ENCODE results near the gene PIGK. TPM values are rescaled to one million over a fixed set of nuclear protein-coding genes. Genes with fewer than 3 reads are reported as not detected.
"Not testable (repeated sequence)": the region's sequence is repeated elsewhere in the genome, so short reads cannot be mapped to it uniquely, and the experiment has no call there.

PIGK gene
- total RNA-seq, 1 donor from 2014 or later: 17.4 TPM

- H3K4me3 ChIP-seq (ENCODE audit: low read depth, low read length): no peak overlapping the region
- H3K36me3 ChIP-seq (ENCODE audit: control insufficient read depth, insufficient read depth, low read length): no peaks in the 10 kb centered on the region
- TF ChIP-seq CTCF (IDR thresholded peaks at IDR 0.05; ENCODE audit: insufficient read depth, low read length, severe bottlenecking): no peak
- H3K27me3 ChIP-seq (ENCODE audit: control insufficient read depth, insufficient read depth, low read length): no peaks in the 10 kb centered on the region
- FAIRE-seq (no peak), DNase-seq (ENCODE audit: low read depth) (no peak)
These were observed 48.5 kb downstream of the PIGK start for GRCh38 chr1:77170687-77171086.

- no peak for FAIRE-seq
- H3K36me3 ChIP-seq (ENCODE audit: control insufficient read depth, insufficient read depth, low read length): no peaks in the 10 kb centered on the region
- no peak for DNase-seq (ENCODE audit: low read depth)
These were observed 50.9 kb downstream of the PIGK start for GRCh38 chr1:77168358-77168757.

GRCh38 chr1:77164434-77164944 is 54.7 kb downstream of the PIGK start:
- FAIRE-seq (no peak), DNase-seq (ENCODE audit: low read depth) (no peak)
- TF ChIP-seq CTCF (IDR thresholded peaks at IDR 0.05; ENCODE audit: insufficient read depth, low read length, severe bottlenecking): no peak
- Histone ChIP-seq H3K27me3 (ENCODE audit: control insufficient read depth, insufficient read depth, low read length) (no peaks in the 10 kb centered on the region), H3K4me3 (ENCODE audit: low read depth, low read length) (no peak overlapping the region), H3K36me3 (ENCODE audit: control insufficient read depth, insufficient read depth, low read length) (no peaks in the 10 kb centered on the region)

More at GRCh38 chr1:77168358-77168757, 50.9 kb downstream of the PIGK start:
- no peak for TF ChIP-seq CTCF (IDR thresholded peaks at IDR 0.05; ENCODE audit: insufficient read depth, low read length, severe bottlenecking)
- no peak overlapping the region for H3K4me3 ChIP-seq (ENCODE audit: low read depth, low read length)
- H3K27me3 ChIP-seq (ENCODE audit: control insufficient read depth, insufficient read depth, low read length): no peaks in the 10 kb centered on the region

- not testable (repeated sequence) for FAIRE-seq; H3K4me3 ChIP-seq (ENCODE audit: low read depth, low read length); H3K27me3 ChIP-seq (ENCODE audit: control insufficient read depth, insufficient read depth, low read length); DNase-seq (ENCODE audit: low read depth); H3K36me3 ChIP-seq (ENCODE audit: control insufficient read depth, insufficient read depth, low read length)
These were observed 59.5 kb downstream of the PIGK start for GRCh38 chr1:77159706-77160105.

GRCh38 chr1:77156214-77156613 is 63.0 kb downstream of the PIGK start:
- H3K27me3 ChIP-seq (ENCODE audit: control insufficient read depth, insufficient read depth, low read length): no peaks in the 10 kb centered on the region
- no peak for FAIRE-seq

GRCh38 chr1:77146270-77146669 is 73.0 kb downstream of the PIGK start:
- no peak for TF ChIP-seq CTCF (IDR thresholded peaks at IDR 0.05; ENCODE audit: insufficient read depth, low read length, severe bottlenecking)
- Histone ChIP-seq H3K4me3 (ENCODE audit: low read depth, low read length) (no peak overlapping the region), H3K27me3 (ENCODE audit: control insufficient read depth, insufficient read depth, low read length) (no peaks in the 10 kb centered on the region), H3K36me3 (ENCODE audit: control insufficient read depth, insufficient read depth, low read length) (no peaks in the 10 kb centered on the region)
- FAIRE-seq (no peak), DNase-seq (ENCODE audit: low read depth) (no peak)

More at GRCh38 chr1:77156214-77156613, 63.0 kb downstream of the PIGK start:
- no peak for DNase-seq (ENCODE audit: low read depth)
- H3K36me3 ChIP-seq (ENCODE audit: control insufficient read depth, insufficient read depth, low read length): no peaks in the 10 kb centered on the region
- no peak overlapping the region for H3K4me3 ChIP-seq (ENCODE audit: low read depth, low read length)
- TF ChIP-seq CTCF (IDR thresholded peaks at IDR 0.05; ENCODE audit: insufficient read depth, low read length, severe bottlenecking): no peak

All from bronchial epithelial cell (primary cell).